ENCODE measurements around the gene SCLT1. TPM values are rescaled to one million over a fixed set of nuclear protein-coding genes. Genes with fewer than 3 reads are reported as not detected.
A peak's percentile ranks its signal among the peaks of the same experiment; 100 is the strongest.

Gene SCLT1
- total and polyA plus RNA-seq, 2 of the 4 experiments (the other 2 are of a cell fraction), result 4.9 to 7.7 TPM

DNA sequence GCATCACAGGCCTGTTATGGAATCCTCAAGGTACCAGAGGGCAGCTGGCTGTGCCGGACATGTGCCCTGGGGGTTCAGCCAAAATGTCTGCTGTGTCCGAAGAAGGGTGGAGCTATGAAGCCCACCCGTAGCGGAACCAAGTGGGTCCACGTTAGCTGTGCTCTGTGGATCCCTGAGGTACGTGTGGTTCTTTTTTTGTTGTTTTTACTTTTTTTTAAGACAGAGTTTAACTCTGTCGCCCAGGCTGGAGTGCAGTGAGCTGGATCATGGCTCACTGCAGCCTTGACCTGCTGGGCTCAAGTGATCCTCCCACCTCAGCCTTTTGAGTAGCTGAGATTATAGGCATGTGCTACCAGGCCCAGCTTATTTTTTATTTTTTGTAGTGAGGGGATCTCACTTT, 237.7 kb downstream of the SCLT1 start:
- POLR2A ChIA-PET (ENCODE audit: unreplicated experiment), result no interaction called here
- Histone ChIP-seq H4K91ac (ENCODE audit: insufficient read depth, low read depth, low read length) (no peak overlapping the region), H3K36me3 (ENCODE audit: control insufficient read depth, insufficient read depth, low read length) (peaks cover 55% of the 10 kb centered on the region), H4K20me1 (ENCODE audit: insufficient read depth, low read length) (peaks cover 10% of the 10 kb centered on the region; the same call in 1 of the 2 replicates), H2BK120ac (ENCODE audit: low read depth, low read length) (no peak overlapping the region), H3K4me1 (ENCODE audit: control insufficient read depth, insufficient read depth, low read length) (peaks cover 24% of the 10 kb centered on the region), H3K27ac (ENCODE audit: insufficient read depth, low read length) (no peak overlapping the region), H3K4me2 (ENCODE audit: low read depth, low read length) (no peak overlapping the region), H2BK15ac (ENCODE audit: low read depth, low read length) (no peak overlapping the region), H4K5ac (ENCODE audit: low read depth, low read length) (no peak overlapping the region; the same call in 1 of the 2 replicates), H3K18ac (ENCODE audit: low read depth, low read length) (no peak overlapping the region), H2AK9ac (replicated peaks; ENCODE audit: low read depth, low read length, poor library complexity) (no peak overlapping the region), H3K79me1 (ENCODE audit: low read depth in 1 of 2, low read length in 2 of 2) (peaks cover 38 to 67% of the 10 kb centered on the region in 2 experiments), H2BK5ac (ENCODE audit: low read depth, low read length, poor library complexity, severe bottlenecking) (peak overlapping the region; percentile 14), H2BK20ac (ENCODE audit: low read depth, low read length) (no peak overlapping the region), H3K9me3 (ENCODE audit: control insufficient read depth, insufficient read depth, low read length) (no peaks in the 10 kb centered on the region), H3K23ac (ENCODE audit: low read depth, low read length) (no peak overlapping the region), H3K9ac (ENCODE audit: low read depth, low read length) (no peak overlapping the region), H3K27me3 (ENCODE audit: control insufficient read depth, insufficient read depth, low read length) (no peaks in the 10 kb centered on the region), H2AFZ (replicated peaks; ENCODE audit: low read length, poor library complexity) (no peak overlapping the region), H3K4me3 (ENCODE audit: insufficient read depth, low read depth, low read length) (no peak overlapping the region), H3K9me1 (ENCODE audit: insufficient read depth, low read length) (peaks cover 27% of the 10 kb centered on the region), H2AK5ac (ENCODE audit: low read depth, low read length) (no peak overlapping the region; the same call in 1 of the 2 replicates), H4K8ac (ENCODE audit: low read depth in 2 of 2, low read length in 2 of 2) (peak overlapping the region in 1 of 2 experiments; percentile 10; a peak in 1 of 4 replicates), H3K4ac (ENCODE audit: low read depth, low read length) (peak overlapping the region; percentile 44; the same call in 1 of the 2 replicates), H3K14ac (replicated peaks; ENCODE audit: low read depth, low read length) (no peak overlapping the region), H3K56ac (ENCODE audit: extremely low read depth, insufficient read depth, low read length) (no peak overlapping the region)
- CTCF ChIA-PET, result interaction anchor here (1.0 kb wide), 1 partner anchor 13 kb away, joined by 3 read pairs; no protein-coding TSS in a partner anchor
- ATAC-seq (ENCODE audit: low read depth) (no peak), DNase-seq (no peak)
- no TSS peak for BruUV-seq (replicated peaks)
- intact Hi-C loops (cut with micrococcal nuclease) (no loop called here), in situ Hi-C loops (cut with MboI; ENCODE audit: low sequenced_read_pairs) (no loop called here), dilution Hi-C loops (cut with HindIII; ENCODE audit: low sequenced_read_pairs, unreplicated experiment) (no loop called here)
- WGBS, 2 experiments (ENCODE audit: extremely low coverage in 2 of 2, insufficient read length in 1 of 2), result no CpG with 5 or more reads among the region's 7 CpGs
- TF ChIP-seq, protein P1, sequence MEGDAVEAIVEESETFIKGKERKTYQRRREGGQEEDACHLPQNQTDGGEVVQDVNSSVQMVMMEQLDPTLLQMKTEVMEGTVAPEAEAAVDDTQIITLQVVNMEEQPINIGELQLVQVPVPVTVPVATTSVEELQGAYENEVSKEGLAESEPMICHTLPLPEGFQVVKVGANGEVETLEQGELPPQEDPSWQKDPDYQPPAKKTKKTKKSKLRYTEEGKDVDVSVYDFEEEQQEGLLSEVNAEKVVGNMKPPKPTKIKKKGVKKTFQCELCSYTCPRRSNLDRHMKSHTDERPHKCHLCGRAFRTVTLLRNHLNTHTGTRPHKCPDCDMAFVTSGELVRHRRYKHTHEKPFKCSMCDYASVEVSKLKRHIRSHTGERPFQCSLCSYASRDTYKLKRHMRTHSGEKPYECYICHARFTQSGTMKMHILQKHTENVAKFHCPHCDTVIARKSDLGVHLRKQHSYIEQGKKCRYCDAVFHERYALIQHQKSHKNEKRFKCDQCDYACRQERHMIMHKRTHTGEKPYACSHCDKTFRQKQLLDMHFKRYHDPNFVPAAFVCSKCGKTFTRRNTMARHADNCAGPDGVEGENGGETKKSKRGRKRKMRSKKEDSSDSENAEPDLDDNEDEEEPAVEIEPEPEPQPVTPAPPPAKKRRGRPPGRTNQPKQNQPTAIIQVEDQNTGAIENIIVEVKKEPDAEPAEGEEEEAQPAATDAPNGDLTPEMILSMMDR (conservative IDR thresholded peaks at IDR 0.05; ENCODE audit: low read depth, low read length), result no peak
- TF ChIP-seq CEBPB (IDR thresholded peaks at IDR 0.05; ENCODE audit: low read depth, low read length) (no peak), CHD1 (IDR thresholded peaks at IDR 0.05; ENCODE audit: low read depth, low read length) (no peak), RFX5 (IDR thresholded peaks at IDR 0.05; ENCODE audit: low read depth, low read length) (no peak), MAZ (IDR thresholded peaks at IDR 0.05; ENCODE audit: borderline replicate concordance, low read depth, low read length) (no peak), RAD21 (IDR thresholded peaks at IDR 0.05; ENCODE audit: low read length) (no peak), ELK1 (IDR thresholded peaks at IDR 0.05; ENCODE audit: borderline replicate concordance, low read depth, low read length) (no peak), BHLHE40 (IDR thresholded peaks at IDR 0.05; ENCODE audit: low read depth, low read length) (no peak), MAFK (IDR thresholded peaks at IDR 0.05; ENCODE audit: low read depth, low read length) (no peak), SMC3 (IDR thresholded peaks at IDR 0.05; ENCODE audit: low read depth, low read length) (no peak), MXI1 (IDR thresholded peaks at IDR 0.05; ENCODE audit: borderline replicate concordance, low read depth, low read length) (no peak), POLR2A (IDR thresholded peaks at IDR 0.05; ENCODE audit: low read depth, low read length) (no peak), NFE2L2 (IDR thresholded peaks at IDR 0.05; ENCODE audit: low read depth, low read length) (no peak), FOS (IDR thresholded peaks at IDR 0.05; ENCODE audit: low read depth, low read length) (no peak), RCOR1 (IDR thresholded peaks at IDR 0.05; ENCODE audit: insufficient replicate concordance, low read length) (no peak)
- TF ChIP-seq, protein P2, sequence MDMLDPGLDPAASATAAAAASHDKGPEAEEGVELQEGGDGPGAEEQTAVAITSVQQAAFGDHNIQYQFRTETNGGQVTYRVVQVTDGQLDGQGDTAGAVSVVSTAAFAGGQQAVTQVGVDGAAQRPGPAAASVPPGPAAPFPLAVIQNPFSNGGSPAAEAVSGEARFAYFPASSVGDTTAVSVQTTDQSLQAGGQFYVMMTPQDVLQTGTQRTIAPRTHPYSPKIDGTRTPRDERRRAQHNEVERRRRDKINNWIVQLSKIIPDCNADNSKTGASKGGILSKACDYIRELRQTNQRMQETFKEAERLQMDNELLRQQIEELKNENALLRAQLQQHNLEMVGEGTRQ (IDR thresholded peaks at IDR 0.05; ENCODE audit: low read depth, low read length), result no peak
